Activated T-cell treated with anti-CD3 and anti-CD28 coated beads, Interleukin-2, amount 50 U/mL, for 4 hours (primary cell): ENCODE measurements around the gene CHCT1. TPM values are rescaled to one million over a fixed set of nuclear protein-coding genes. Genes with fewer than 3 reads are reported as not detected.

Experiments used
- ATAC-seq, 2 donors: fragments of 200-7000 bp; cut with Tn5 transposase; one replicate each; pipeline ENCODE4 v1.10.0; 2021
- DNase-seq: peaks from one replicate; pipeline ENCODE4 v3.0.0-alpha.2; 2020
- H3K27me3 Mint-ChIP-seq: one replicate; pipeline ENCODE4 v1.8.0; 2021; ENCODE audit warnings: low read depth, mixed read lengths
- H3K36me3 Mint-ChIP-seq: one replicate; pipeline ENCODE4 v1.8.0; 2022; ENCODE audit warnings: mixed read lengths; ENCODE audit not compliant: insufficient read depth
- H3K4me1 Mint-ChIP-seq: one replicate; pipeline ENCODE4 v1.8.0; 2021; ENCODE audit warnings: low read depth, mixed read lengths
- H3K4me3 Mint-ChIP-seq: one replicate; pipeline ENCODE4 v1.8.0; 2021; ENCODE audit warnings: mild to moderate bottlenecking, moderate library complexity, mixed read lengths
- H3K9me3 Mint-ChIP-seq: one replicate; pipeline ENCODE4 v1.8.0; 2021; ENCODE audit warnings: mixed read lengths
- total RNA-seq, 3 donors: library from RNA; stranded (reverse); gene quantifications; one replicate each; pipeline ENCODE4 v1.2.1, GENCODE V29; 2021

CHCT1 gene
- total RNA-seq, 3 donors from 2014 or later = 0.21 TPM; not detected in 2

DNA sequence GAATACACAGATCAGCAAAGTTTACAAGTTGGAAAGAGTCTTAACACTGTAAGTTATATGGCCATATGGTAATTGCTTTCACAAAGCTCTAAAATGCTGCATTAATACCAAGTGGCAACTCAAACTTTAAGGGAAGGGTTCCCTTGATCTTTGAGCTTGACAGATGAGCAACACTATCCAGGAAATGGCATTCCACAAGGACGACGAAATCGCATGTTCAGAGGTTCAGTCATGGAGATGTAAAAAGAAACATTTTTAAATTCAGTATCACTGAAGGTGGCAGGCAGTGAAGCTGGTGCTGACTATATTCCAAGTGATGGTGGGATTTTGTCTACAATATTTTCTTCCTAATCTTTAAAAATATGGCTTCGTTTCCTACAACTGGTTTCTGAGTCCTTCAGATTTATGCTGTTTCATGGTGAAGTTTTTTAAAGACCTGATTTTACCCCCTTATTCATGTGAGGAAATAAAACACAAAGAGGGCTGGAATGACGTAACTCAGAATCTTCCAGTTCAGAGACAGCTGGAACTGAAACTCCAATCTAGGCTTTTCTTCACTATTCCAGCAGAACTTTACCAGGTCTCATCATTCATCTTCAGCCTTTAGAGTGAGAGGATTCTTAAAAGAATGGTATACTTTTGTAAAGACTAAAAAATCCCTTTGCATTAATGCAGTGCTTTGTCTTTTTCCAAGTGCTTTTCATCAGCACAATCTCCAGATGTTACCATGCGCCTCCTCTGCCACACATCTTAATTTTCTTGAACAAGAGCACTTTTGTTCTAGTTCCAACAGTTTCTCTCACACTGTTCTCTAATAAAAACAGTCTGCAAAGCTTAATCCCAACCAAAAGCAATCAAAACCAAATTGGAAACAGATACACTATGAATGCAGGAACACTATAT lies 20.2 kb downstream of the CHCT1 start:
- Mint-ChIP-seq H3K4me1 (no peaks in the 10 kb centered on the region), H3K9me3 (no peaks in the 10 kb centered on the region), H3K4me3 (no peak overlapping the region), H3K36me3 (peaks cover 6% of the 10 kb centered on the region), H3K27me3 (peaks cover 5% of the 10 kb centered on the region)
- no peak for ATAC-seq
- no peak for DNase-seq

DNA sequence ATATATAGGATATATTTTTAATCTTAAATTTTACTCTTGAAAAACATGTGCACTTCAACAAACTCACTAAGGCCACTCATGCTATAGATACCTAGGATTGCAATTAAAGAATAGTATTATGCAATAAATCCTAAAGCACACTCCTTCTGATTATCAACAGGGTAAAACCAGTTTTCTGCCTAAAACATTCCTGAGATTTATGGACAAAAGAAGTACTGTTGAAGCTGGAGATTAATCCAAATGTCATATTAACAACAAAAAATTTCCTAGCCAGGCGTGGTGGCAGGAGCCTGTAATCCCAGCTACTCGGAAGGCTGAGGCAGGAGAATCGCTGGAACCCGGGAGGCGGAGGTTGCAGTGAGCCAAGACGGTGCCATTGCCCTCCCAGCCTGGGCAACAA lies 21.4 kb downstream of the CHCT1 start:
- H3K27me3 Mint-ChIP-seq = no peaks in the 10 kb centered on the region
- ATAC-seq = no peak
- DNase-seq = no peak
- no peaks in the 10 kb centered on the region for H3K9me3 Mint-ChIP-seq
- H3K36me3 Mint-ChIP-seq = peaks cover 12% of the 10 kb centered on the region
- no peaks in the 10 kb centered on the region for H3K4me1 Mint-ChIP-seq
- H3K4me3 Mint-ChIP-seq = no peak overlapping the region

GRCh38 chr17:60445144-60445543 lies 22.9 kb downstream of the CHCT1 start:
- H3K9me3 Mint-ChIP-seq = no peaks in the 10 kb centered on the region
- H3K36me3 Mint-ChIP-seq = peaks cover 16% of the 10 kb centered on the region
- H3K4me1 Mint-ChIP-seq = no peaks in the 10 kb centered on the region
- ATAC-seq = no peak
- DNase-seq = no peak
- H3K27me3 Mint-ChIP-seq = no peaks in the 10 kb centered on the region
- no peak overlapping the region for H3K4me3 Mint-ChIP-seq

DNA sequence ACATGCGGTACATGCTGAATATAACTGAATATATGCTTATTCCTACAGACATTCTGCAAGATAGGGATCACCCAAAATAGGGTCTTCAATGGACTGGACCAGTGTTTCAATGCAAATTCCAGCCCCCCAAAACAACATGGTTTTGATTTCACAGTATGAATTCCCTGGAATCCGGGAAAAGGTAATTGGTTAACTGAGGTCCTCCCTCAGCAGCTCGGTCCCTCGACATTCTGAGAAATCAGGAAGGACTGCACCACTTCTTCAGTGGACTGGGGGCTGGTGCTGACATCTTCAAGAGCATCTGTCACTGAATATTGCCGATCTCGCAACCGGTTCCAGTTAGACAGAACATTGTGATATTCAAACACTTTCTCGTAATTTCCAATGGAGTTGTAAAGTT lies 25.1 kb downstream of the CHCT1 start:
- DNase-seq (no peak), ATAC-seq (no peak)
- H3K27me3 Mint-ChIP-seq = no peaks in the 10 kb centered on the region
- no peak overlapping the region for H3K4me3 Mint-ChIP-seq
- H3K36me3 Mint-ChIP-seq = peaks cover 20% of the 10 kb centered on the region
- no peaks in the 10 kb centered on the region for H3K9me3 Mint-ChIP-seq
- no peaks in the 10 kb centered on the region for H3K4me1 Mint-ChIP-seq

DNA sequence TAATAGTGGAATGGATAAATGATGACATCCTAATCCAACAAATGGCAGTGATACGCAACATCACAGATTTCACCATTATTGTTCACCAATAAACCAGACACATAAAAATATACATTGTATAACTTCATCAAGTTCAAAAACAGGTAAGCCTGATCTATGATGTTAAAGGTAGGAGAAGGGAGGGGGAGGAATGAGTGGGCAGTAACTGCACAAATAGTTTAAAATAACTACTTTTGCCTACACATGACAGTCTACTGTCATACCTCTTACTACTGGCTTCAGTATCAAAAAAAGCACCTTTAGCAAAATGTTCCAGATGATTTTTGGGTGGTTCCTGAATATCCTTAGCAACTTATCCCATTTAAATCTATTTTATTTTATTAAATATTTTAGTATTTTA lies 28.8 kb downstream of the CHCT1 start:
- Mint-ChIP-seq H3K4me3 (no peak overlapping the region), H3K9me3 (no peaks in the 10 kb centered on the region), H3K36me3 (peaks cover 20% of the 10 kb centered on the region), H3K4me1 (no peaks in the 10 kb centered on the region), H3K27me3 (no peaks in the 10 kb centered on the region)
- ATAC-seq (no peak), DNase-seq (no peak)

DNA sequence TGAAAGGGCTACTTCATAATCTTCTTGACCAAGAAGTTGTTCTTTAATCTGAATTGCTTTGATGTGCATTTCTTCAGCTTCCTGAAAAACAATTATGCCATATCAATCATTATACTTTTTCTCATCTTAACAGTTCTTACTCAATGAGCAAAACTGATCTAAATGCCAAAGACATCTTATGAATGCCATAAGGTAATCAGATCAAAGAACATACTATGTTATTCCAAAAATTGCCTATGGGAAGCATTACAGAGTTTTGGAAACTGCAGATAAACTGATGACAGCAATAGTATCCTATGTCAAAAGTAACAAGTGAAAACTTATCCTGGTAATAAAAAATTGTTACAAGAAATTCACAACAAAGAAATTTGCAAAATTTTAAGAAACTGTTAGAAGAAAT lies 29.7 kb downstream of the CHCT1 start:
- ATAC-seq (no peak), DNase-seq (no peak)
- Mint-ChIP-seq H3K4me1 (no peaks in the 10 kb centered on the region), H3K36me3 (peaks cover 22% of the 10 kb centered on the region), H3K9me3 (no peaks in the 10 kb centered on the region), H3K4me3 (no peak overlapping the region), H3K27me3 (no peaks in the 10 kb centered on the region)

GRCh38 chr17:60455378-60455777 lies 33.1 kb downstream of the CHCT1 start:
- no peak for DNase-seq
- no peaks in the 10 kb centered on the region for H3K27me3 Mint-ChIP-seq

GRCh38 chr17:60457148-60457547 lies 34.9 kb downstream of the CHCT1 start:
- Mint-ChIP-seq H3K36me3 (peaks cover 26% of the 10 kb centered on the region), H3K4me3 (no peak overlapping the region), H3K9me3 (no peaks in the 10 kb centered on the region), H3K27me3 (no peaks in the 10 kb centered on the region), H3K4me1 (no peaks in the 10 kb centered on the region)
- ATAC-seq = no peak
- no peak for DNase-seq

More at GRCh38 chr17:60455378-60455777, 33.1 kb downstream of the CHCT1 start:
- no peak for ATAC-seq
- H3K36me3 Mint-ChIP-seq = peaks cover 25% of the 10 kb centered on the region
- no peaks in the 10 kb centered on the region for H3K4me1 Mint-ChIP-seq
- no peak overlapping the region for H3K4me3 Mint-ChIP-seq
- no peaks in the 10 kb centered on the region for H3K9me3 Mint-ChIP-seq

DNA sequence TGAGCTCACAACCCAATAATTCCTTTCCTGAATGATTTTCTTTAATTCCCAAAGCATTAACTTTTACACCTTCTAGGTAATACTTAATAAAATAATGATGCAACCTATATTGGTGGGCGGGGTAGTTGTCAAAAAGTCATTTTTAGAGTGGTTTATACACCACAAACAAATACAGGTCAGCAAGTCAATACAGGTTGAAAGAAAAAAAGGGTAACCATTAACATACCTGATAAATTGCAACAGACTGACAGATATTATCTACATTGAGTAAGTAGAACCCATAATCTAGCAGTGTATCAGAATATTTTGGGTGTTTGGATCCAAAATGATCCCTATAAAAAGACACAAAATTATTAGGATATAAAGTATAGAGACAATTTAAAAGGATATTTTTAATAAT lies 39.3 kb downstream of the CHCT1 start:
- H3K36me3 Mint-ChIP-seq = peaks cover 36% of the 10 kb centered on the region
- no peak overlapping the region for H3K4me3 Mint-ChIP-seq
- H3K27me3 Mint-ChIP-seq = no peaks in the 10 kb centered on the region
- ATAC-seq (no peak), DNase-seq (no peak)
- no peaks in the 10 kb centered on the region for H3K9me3 Mint-ChIP-seq
- H3K4me1 Mint-ChIP-seq = no peaks in the 10 kb centered on the region

DNA sequence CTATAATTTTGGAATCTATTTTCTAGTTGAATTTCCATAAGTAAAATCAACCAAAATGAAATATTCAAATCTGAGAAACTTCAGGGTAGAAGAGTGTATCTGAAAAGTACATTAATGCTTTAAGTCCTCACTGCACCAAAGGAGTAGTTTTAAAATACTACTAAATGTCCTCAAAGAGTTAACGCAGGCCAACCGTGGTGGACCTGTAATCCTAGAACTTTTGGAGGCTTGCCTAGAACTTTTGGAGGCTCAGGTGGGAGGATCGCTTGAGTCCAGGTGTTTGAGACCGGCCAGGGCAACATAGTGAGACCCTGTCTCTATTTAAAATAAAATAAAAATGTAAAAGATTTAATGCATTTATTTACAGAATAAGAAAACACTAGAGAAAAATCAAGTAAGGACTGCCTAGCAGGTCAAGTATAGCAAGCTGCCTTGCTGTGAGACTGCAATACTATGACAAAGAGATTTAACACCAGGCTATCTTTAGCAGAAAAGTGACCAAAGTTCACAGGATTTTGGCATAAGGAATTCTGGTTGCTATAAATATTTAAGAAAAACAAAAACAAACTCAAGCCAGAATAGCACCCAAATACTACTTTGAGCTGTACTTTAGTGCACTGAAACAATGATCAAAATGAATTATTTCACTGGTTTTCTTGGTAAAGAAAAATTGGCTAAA lies 41.0 kb downstream of the CHCT1 start:
- H3K4me1 Mint-ChIP-seq = no peaks in the 10 kb centered on the region
- H3K36me3 Mint-ChIP-seq = peaks cover 28% of the 10 kb centered on the region
- ATAC-seq (no peak), DNase-seq (no peak)
- H3K9me3 Mint-ChIP-seq = no peaks in the 10 kb centered on the region
- H3K4me3 Mint-ChIP-seq = no peak overlapping the region
- no peaks in the 10 kb centered on the region for H3K27me3 Mint-ChIP-seq

DNA sequence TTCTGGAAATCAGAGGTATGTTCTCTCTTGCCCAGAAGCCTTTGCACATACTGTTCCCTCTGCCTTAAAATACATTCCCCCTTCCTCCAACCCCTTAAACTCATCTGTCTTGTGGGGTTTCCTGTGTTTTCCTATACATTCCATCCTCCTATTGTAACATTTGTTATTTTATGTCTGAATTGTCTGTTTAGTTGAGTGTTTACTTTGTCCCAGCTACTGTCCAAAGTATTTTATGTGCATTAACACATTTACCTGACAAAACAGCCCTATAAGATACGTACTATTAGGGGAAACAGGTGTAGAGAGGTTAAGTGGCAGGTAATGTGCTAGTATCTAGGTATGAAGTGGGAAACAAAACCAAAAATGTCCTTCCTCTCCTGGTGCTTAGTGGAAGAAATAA lies 42.1 kb downstream of the CHCT1 start:
- ATAC-seq = no peak
- Mint-ChIP-seq H3K4me1 (no peaks in the 10 kb centered on the region), H3K9me3 (no peaks in the 10 kb centered on the region), H3K4me3 (no peak overlapping the region), H3K36me3 (peaks cover 23% of the 10 kb centered on the region), H3K27me3 (no peaks in the 10 kb centered on the region)
- no peak for DNase-seq

DNA sequence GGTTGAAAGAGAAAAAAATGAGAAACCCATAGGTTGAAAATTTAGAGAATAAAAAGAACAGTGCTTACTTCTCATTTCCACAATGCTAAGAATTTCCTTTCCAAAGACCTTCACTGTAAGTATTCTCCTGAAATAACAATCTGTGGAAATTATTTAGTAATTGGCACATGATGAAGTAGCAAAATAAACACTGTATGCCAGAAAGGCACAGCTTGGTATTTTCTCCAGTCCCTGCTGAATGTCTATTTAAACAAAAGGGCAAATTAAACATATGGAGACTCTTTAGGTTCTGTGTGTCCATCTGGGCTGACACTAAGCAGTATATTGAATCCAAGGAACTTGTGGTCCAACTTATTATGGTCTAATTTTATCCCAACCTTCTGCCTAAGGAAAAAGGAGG lies 46.1 kb downstream of the CHCT1 start:
- Mint-ChIP-seq H3K9me3 (no peaks in the 10 kb centered on the region), H3K4me1 (peaks cover 5% of the 10 kb centered on the region), H3K27me3 (no peaks in the 10 kb centered on the region), H3K4me3 (no peak overlapping the region), H3K36me3 (peaks cover 39% of the 10 kb centered on the region)
- DNase-seq (no peak), ATAC-seq (no peak)

DNA sequence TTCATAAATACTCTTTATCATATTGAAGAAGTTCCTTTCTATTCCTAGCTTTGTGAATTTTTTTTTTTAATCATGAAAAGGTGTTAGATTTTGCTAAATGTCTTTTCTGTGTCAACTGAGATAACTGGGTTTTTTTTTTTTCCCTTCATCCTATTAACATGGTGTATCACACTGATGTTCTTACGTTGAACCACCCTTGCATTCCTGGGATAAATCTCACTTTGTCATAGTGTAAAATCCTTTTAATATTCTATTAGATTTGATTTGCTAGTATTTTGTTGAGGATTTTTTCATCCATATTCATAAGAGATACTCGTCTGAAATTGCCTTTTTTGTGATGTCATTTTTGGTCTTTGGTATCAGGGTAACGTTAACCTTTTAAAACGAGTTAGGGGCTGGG lies 49.2 kb downstream of the CHCT1 start:
- no peak for DNase-seq
- H3K4me3 Mint-ChIP-seq = no peak overlapping the region
- H3K9me3 Mint-ChIP-seq = no peaks in the 10 kb centered on the region
- no peak for ATAC-seq
- H3K4me1 Mint-ChIP-seq = peaks cover 5% of the 10 kb centered on the region
- H3K36me3 Mint-ChIP-seq = peaks cover 32% of the 10 kb centered on the region
- no peaks in the 10 kb centered on the region for H3K27me3 Mint-ChIP-seq

GRCh38 chr17:60472449-60472848 lies 50.2 kb downstream of the CHCT1 start:
- Mint-ChIP-seq H3K36me3 (peaks cover 36% of the 10 kb centered on the region), H3K4me1 (peaks cover 5% of the 10 kb centered on the region), H3K27me3 (no peaks in the 10 kb centered on the region), H3K9me3 (no peaks in the 10 kb centered on the region), H3K4me3 (no peak overlapping the region)
- DNase-seq = no peak
- ATAC-seq = no peak

DNA sequence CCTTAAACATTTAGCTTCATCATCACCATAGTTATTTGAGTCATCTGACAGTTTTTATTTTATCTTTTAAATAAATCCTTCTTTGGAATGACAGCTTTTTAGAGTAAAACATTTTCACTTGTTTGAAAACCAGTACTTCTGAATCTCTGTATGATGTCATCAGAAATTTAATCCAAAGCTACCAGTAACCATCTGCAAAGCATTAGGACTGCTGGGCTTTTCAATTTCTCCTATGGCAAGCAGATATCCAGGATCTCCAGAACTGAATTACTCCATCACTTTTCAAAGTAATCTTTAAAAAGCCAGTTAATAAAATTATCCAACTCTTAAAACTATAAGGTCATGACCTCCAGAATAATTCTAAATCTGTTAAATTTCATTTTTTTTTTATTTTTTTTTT lies 51.5 kb downstream of the CHCT1 start:
- Mint-ChIP-seq H3K4me1 (peaks cover 5% of the 10 kb centered on the region), H3K36me3 (peaks cover 35% of the 10 kb centered on the region), H3K27me3 (no peaks in the 10 kb centered on the region), H3K9me3 (no peaks in the 10 kb centered on the region), H3K4me3 (no peak overlapping the region)
- ATAC-seq (no peak), DNase-seq (no peak)
